ENCODE data around the gene SND1.

The SND1 gene

DNA sequence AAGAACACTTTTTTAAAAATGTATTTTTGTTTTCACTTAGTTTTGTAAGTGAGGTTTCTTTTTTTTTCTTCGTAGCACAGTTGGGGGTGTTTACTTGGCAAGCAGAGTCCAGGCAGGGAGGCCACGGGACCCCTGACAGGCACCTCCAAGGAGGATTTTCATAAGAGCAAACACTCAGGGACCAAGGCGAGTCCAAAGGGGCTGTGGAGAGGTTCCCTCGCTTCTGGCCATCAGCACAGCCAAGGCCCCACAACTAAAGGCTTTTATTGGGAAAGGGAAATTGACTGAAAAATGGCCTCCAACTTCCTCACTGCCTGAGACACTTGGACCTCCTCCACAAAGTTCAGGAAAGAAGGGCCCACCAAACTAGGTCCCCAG, 205.5 kb downstream of the SND1 start:
- H3K4me3 ChIP-seq (ENCODE audit: severe bottlenecking): no peak overlapping the region
- no peaks in the 10 kb centered on the region for H3K27me3 ChIP-seq (ENCODE audit: insufficient read depth, poor library complexity, severe bottlenecking)
- peaks cover 12% of the 10 kb centered on the region for H3K36me3 ChIP-seq (ENCODE audit: low read depth)
- no peak overlapping the region for H3K27ac ChIP-seq (ENCODE audit: poor library complexity, severe bottlenecking)
- no peak for TF ChIP-seq CTCF (IDR thresholded peaks at IDR 0.05; ENCODE audit: poor library complexity, severe bottlenecking)
- ATAC-seq (ENCODE audit: low read depth) (no peak), DNase-seq (ENCODE audit: low spot score) (no peak)
- no peaks in the 10 kb centered on the region for H3K9me3 ChIP-seq (ENCODE audit: severe bottlenecking)
- H3K4me1 ChIP-seq (ENCODE audit: insufficient read depth, poor library complexity, severe bottlenecking): no peaks in the 10 kb centered on the region

DNA sequence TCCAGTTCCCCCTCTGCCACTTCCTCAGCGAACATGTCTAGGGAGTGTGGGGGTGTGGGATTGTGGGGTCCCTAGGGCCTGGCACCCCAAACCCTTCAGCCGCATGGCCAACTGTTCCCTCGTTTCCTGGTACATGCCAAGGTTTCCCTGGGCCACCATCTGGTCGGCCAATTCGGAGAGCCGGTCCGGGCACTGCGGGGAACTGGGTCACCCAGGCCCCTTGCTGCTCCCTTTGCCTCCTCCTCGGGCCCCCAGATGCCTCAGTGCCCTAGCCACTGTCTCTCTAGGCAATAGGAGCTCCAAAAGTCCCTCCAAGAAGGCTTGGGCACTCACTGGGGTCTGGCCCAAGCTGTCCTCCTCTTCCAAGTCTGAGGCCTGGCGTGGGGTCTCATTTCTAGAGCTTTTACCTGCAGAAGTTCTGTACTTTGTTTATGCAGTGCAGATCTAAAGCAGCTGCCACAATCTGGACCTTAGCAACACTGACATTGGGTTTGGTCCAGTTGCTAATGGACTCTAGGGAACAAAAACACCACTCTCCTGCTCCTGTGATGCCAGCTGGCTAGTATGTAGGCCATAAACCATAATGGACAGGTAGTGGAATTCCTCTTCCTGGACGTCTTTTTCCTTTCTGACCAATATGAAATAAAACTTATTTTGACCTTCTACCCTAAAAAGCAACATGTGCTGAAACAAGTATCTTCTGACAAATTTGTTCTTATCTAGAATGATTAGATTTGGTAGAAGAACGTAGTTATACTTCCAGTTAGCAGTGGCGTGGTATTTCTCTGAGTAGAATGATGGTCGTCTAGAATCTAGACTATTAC, 206.3 kb downstream of the SND1 start:
- no peak for DNase-seq (ENCODE audit: low spot score)
- no peak overlapping the region for H3K27ac ChIP-seq (ENCODE audit: poor library complexity, severe bottlenecking)
- peaks cover 12% of the 10 kb centered on the region for H3K36me3 ChIP-seq (ENCODE audit: low read depth)
- no peaks in the 10 kb centered on the region for H3K27me3 ChIP-seq (ENCODE audit: insufficient read depth, poor library complexity, severe bottlenecking)
- no peak for TF ChIP-seq CTCF (IDR thresholded peaks at IDR 0.05; ENCODE audit: poor library complexity, severe bottlenecking)
- ATAC-seq (ENCODE audit: low read depth): no peak
- H3K4me1 ChIP-seq (ENCODE audit: insufficient read depth, poor library complexity, severe bottlenecking): no peaks in the 10 kb centered on the region
- no peaks in the 10 kb centered on the region for H3K9me3 ChIP-seq (ENCODE audit: severe bottlenecking)
- H3K4me3 ChIP-seq (ENCODE audit: severe bottlenecking): no peak overlapping the region

GRCh38 chr7:127858915-127859189, 206.9 kb downstream of the SND1 start:
- no peaks in the 10 kb centered on the region for H3K4me1 ChIP-seq (ENCODE audit: insufficient read depth, poor library complexity, severe bottlenecking)
- ATAC-seq (ENCODE audit: low read depth) (no peak), DNase-seq (ENCODE audit: low spot score) (no peak)
- no peak for TF ChIP-seq CTCF (IDR thresholded peaks at IDR 0.05; ENCODE audit: poor library complexity, severe bottlenecking)
- no peaks in the 10 kb centered on the region for H3K27me3 ChIP-seq (ENCODE audit: insufficient read depth, poor library complexity, severe bottlenecking)
- H3K36me3 ChIP-seq (ENCODE audit: low read depth): peaks cover 12% of the 10 kb centered on the region
- no peaks in the 10 kb centered on the region for H3K9me3 ChIP-seq (ENCODE audit: severe bottlenecking)
- no peak overlapping the region for H3K4me3 ChIP-seq (ENCODE audit: severe bottlenecking)
- H3K27ac ChIP-seq (ENCODE audit: poor library complexity, severe bottlenecking): no peak overlapping the region

- DNase-seq (ENCODE audit: low spot score) (no peak), ATAC-seq (ENCODE audit: low read depth) (no peak)
- H3K27me3 ChIP-seq (ENCODE audit: insufficient read depth, poor library complexity, severe bottlenecking): no peaks in the 10 kb centered on the region
- H3K36me3 ChIP-seq (ENCODE audit: low read depth): peaks cover 9% of the 10 kb centered on the region
- no peaks in the 10 kb centered on the region for H3K9me3 ChIP-seq (ENCODE audit: severe bottlenecking)
- no peak overlapping the region for H3K27ac ChIP-seq (ENCODE audit: poor library complexity, severe bottlenecking)
- no peak for TF ChIP-seq CTCF (IDR thresholded peaks at IDR 0.05; ENCODE audit: poor library complexity, severe bottlenecking)
- no peaks in the 10 kb centered on the region for H3K4me1 ChIP-seq (ENCODE audit: insufficient read depth, poor library complexity, severe bottlenecking)
- H3K4me3 ChIP-seq (ENCODE audit: severe bottlenecking): no peak overlapping the region
These were observed 207.3 kb downstream of the SND1 start for GRCh38 chr7:127859330-127859729.

- no peaks in the 10 kb centered on the region for H3K9me3 ChIP-seq (ENCODE audit: severe bottlenecking)
- H3K4me3 ChIP-seq (ENCODE audit: severe bottlenecking): no peak overlapping the region
- H3K4me1 ChIP-seq (ENCODE audit: insufficient read depth, poor library complexity, severe bottlenecking): peaks cover 5% of the 10 kb centered on the region
- ATAC-seq (ENCODE audit: low read depth): no peak
- no peak for DNase-seq (ENCODE audit: low spot score)
- H3K27me3 ChIP-seq (ENCODE audit: insufficient read depth, poor library complexity, severe bottlenecking): no peaks in the 10 kb centered on the region
- no peak overlapping the region for H3K27ac ChIP-seq (ENCODE audit: poor library complexity, severe bottlenecking)
- no peak for TF ChIP-seq CTCF (IDR thresholded peaks at IDR 0.05; ENCODE audit: poor library complexity, severe bottlenecking)
- 0 out of 2 replicates have a peak, but pooled peaks cover 14% of the 10 kb centered on the region for H3K36me3 ChIP-seq (ENCODE audit: low read depth)
These were observed 210.5 kb downstream of the SND1 start for GRCh38 chr7:127862525-127862924.
